OCI-LY3 (cell line): ENCODE results near the gene JARID2.
"Not testable (repeated sequence)": the region's sequence is repeated elsewhere in the genome, so short reads cannot be mapped to it uniquely, and the experiment has no call there.

Source experiments
- H2AFZ ChIP-seq: fragments of 200-600, 300-600 bp; shearing (Covaris generic); 2 replicates; pipeline ENCODE4 v1.6.0; 2014; ENCODE audit warnings: antibody characterized with exemption, low read depth, low read length
- H3K27ac ChIP-seq: fragments of 200-600, 300-600 bp; sonication (generic); 2 replicates; pipeline ENCODE4 v1.5.1; 2014; ENCODE audit warnings: mild to moderate bottlenecking, low read length, moderate library complexity, mixed read lengths
- H3K27me3 ChIP-seq: fragments of 200-600, 300-600 bp; sonication (generic); 2 replicates; pipeline ENCODE4 v1.6.1; 2014; ENCODE audit warnings: low read depth, low read length, mixed read lengths
- H3K36me3 ChIP-seq: fragments of 200-600, 300-600 bp; sonication (generic); replicated peaks from 2 replicates; pipeline ENCODE3; 2014; ENCODE audit warnings: low read depth, low read length, mixed read lengths
- H3K4me1 ChIP-seq: fragments of 300-600, 200-600 bp; sonication (generic); 2 replicates; pipeline ENCODE4 v1.6.1; 2014; ENCODE audit warnings: low read length, mixed read lengths
- H3K4me2 ChIP-seq: fragments of 200-600, 300-600 bp; sonication (generic); 2 replicates; pipeline ENCODE4 v1.6.1; 2014; ENCODE audit warnings: low read length, mixed read lengths
- H3K4me3 ChIP-seq: fragments of 300-600, 200-600 bp; sonication (generic); 2 replicates; pipeline ENCODE4 v1.5.1; 2014; ENCODE audit warnings: antibody characterized with exemption, mild to moderate bottlenecking, low read length, moderate library complexity
- H3K79me2 ChIP-seq: fragments of 300-600, 200-600 bp; shearing (Covaris generic); 2 replicates; pipeline ENCODE4 v1.6.1; 2014; ENCODE audit warnings: mild to moderate bottlenecking, low read length, mixed read lengths
- H3K9ac ChIP-seq: fragments of 300-600, 200-600 bp; shearing (Covaris generic); 2 replicates; pipeline ENCODE4 v1.6.0; 2014; ENCODE audit warnings: mild to moderate bottlenecking, low read length, moderate library complexity
- H3K9me3 ChIP-seq: fragments of 200-600, 300-600 bp; shearing (Covaris generic); 2 replicates; pipeline ENCODE4 v1.6.1; 2014; ENCODE audit warnings: low read length, mixed read lengths; ENCODE audit not compliant: insufficient read depth
- H4K20me1 ChIP-seq: fragments of 200-600, 300-600 bp; sonication (generic); 2 replicates; pipeline ENCODE4 v1.6.1; 2016; ENCODE audit warnings: low read length, mixed read lengths; ENCODE audit not compliant: insufficient read depth
- CTCF ChIP-seq: fragments of 200-600, 300-600 bp; sonication (generic); IDR thresholded peaks from 2 replicates; pipeline ENCODE4 v1.5.1; 2014; ENCODE audit warnings: antibody characterized with exemption, low read length, low read depth
- EZH2phosphoT487 ChIP-seq: fragments of 200-600 bp; shearing (Covaris generic); IDR thresholded peaks from 2 replicates; pipeline ENCODE4 v1.6.1; 2018; ENCODE audit warnings: antibody characterized with exemption, mixed run types, low read depth

The JARID2 gene

GRCh38 chr6:15288856-15289255 is 43.0 kb downstream of the JARID2 start:
- no peak overlapping the region for H3K4me3 ChIP-seq
- H3K9ac ChIP-seq = no peak overlapping the region
- TF ChIP-seq EZH2phosphoT487 = no peak
- no peak for TF ChIP-seq CTCF
- no peak overlapping the region for H3K27ac ChIP-seq
- H3K4me2 ChIP-seq = 0 out of 2 replicates have a peak overlapping the region, but pooled peaks have one; percentile 4
- H4K20me1 ChIP-seq = peaks cover 34% of the 10 kb centered on the region
- H3K27me3 ChIP-seq = no peaks in the 10 kb centered on the region
- H2AFZ ChIP-seq = no peak overlapping the region
- H3K36me3 ChIP-seq = peaks cover 5% of the 10 kb centered on the region
- H3K9me3 ChIP-seq = no peaks in the 10 kb centered on the region
- peaks cover 91% of the 10 kb centered on the region for H3K79me2 ChIP-seq
- peaks cover 26% of the 10 kb centered on the region for H3K4me1 ChIP-seq

DNA sequence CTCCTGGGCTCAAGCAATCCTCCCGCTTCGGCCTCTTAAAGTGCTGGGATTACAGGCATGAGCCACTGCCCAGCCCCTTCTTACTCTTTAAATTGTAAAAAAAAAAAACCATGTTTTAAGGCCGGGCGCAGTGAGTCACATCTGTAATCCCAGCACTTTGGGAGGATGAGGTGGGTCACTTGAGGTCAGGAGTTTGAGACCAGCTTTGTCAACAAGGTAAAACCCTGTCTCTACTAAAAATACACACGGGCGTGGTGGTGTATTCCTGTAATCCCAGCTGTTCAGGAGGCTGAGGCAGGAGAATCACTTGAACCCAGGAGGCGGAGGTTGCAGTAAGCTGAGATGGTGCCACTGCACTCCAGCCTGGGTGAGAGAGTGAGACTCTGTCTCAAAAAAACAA is 43.6 kb downstream of the JARID2 start:
- H3K4me2 ChIP-seq, H3K9me3 ChIP-seq, H3K4me3 ChIP-seq, H3K9ac ChIP-seq, H3K36me3 ChIP-seq, H3K27ac ChIP-seq, H2AFZ ChIP-seq, H3K27me3 ChIP-seq: not testable (repeated sequence)
- peaks cover 90% of the 10 kb centered on the region for H3K79me2 ChIP-seq
- peaks cover 26% of the 10 kb centered on the region for H3K4me1 ChIP-seq
- peaks cover 37% of the 10 kb centered on the region for H4K20me1 ChIP-seq

- H3K27ac ChIP-seq = no peak overlapping the region
- peaks cover 26% of the 10 kb centered on the region for H3K4me1 ChIP-seq
- no peak overlapping the region for H2AFZ ChIP-seq
- H3K9ac ChIP-seq = no peak overlapping the region
- no peak for TF ChIP-seq EZH2phosphoT487
- TF ChIP-seq CTCF = no peak
- H3K4me3 ChIP-seq = no peak overlapping the region
- no peaks in the 10 kb centered on the region for H3K9me3 ChIP-seq
- no peak overlapping the region for H3K4me2 ChIP-seq
- H3K79me2 ChIP-seq = peaks cover 88% of the 10 kb centered on the region
- H4K20me1 ChIP-seq = peaks cover 41% of the 10 kb centered on the region
- H3K36me3 ChIP-seq = peaks cover 5% of the 10 kb centered on the region
- no peaks in the 10 kb centered on the region for H3K27me3 ChIP-seq
These were observed 44.3 kb downstream of the JARID2 start for GRCh38 chr6:15290067-15290680.

GRCh38 chr6:15290962-15291704 is 45.3 kb downstream of the JARID2 start:
- peaks cover 89% of the 10 kb centered on the region for H3K79me2 ChIP-seq
- peaks cover 5% of the 10 kb centered on the region for H3K36me3 ChIP-seq
- no peak overlapping the region for H3K9ac ChIP-seq
- H3K27ac ChIP-seq = no peak overlapping the region
- no peak overlapping the region for H2AFZ ChIP-seq
- H3K4me3 ChIP-seq = no peak overlapping the region
- no peaks in the 10 kb centered on the region for H3K9me3 ChIP-seq
- no peak overlapping the region for H3K4me2 ChIP-seq
- H4K20me1 ChIP-seq = peaks cover 41% of the 10 kb centered on the region
- no peaks in the 10 kb centered on the region for H3K27me3 ChIP-seq
- peaks cover 22% of the 10 kb centered on the region for H3K4me1 ChIP-seq
- TF ChIP-seq EZH2phosphoT487 = no peak
- TF ChIP-seq CTCF = no peak
